ENCODE results near the gene KSR1. TPM values are rescaled to one million over a fixed set of nuclear protein-coding genes. Genes with fewer than 3 reads are reported as not detected.

KSR1 gene
- total RNA-seq, 6 experiments from 2014 or later = 5.9 to 12.9 (median 8.7) TPM

DNA sequence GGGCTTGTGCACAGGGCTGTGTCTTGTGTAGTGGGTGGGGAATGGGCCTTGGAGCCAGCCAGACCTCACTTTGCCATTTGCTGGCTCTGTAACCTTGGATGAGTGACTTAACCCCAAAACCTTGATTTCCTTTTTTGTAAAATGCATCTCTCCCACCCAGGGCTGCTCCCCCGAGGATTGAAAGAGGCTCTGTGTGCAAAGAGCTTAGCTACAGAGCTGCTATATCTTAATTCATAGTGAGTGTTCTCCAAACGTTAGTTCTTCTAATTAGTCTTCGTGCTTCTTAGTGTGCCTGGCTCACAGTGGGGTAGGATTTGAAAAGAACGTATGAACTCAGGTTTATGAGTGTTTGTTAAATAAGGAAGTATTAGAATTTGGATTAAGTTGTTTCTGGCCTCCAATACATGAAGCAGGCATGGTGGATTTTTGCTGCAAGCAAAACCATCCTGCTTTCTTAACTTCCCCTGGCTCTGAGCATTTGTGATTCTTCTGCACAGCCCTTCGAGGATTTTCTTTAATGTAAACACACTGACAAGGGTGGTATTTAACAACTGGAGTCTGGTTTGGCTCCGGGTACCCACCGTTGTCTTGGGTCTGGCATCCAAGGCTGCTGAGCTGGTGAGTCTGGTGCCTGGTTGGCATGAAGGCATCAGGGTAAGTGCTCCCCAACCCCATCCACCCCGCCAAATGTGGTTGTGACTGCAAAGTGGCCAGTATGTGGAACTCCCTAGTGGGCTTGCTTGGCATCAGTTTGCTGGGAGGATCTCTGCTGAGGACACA, 29.7 kb downstream of the KSR1 start:
- H3K4me3 ChIP-seq = no peak overlapping the region
- H3K36me3 ChIP-seq = no peaks in the 10 kb centered on the region
- H3K27ac ChIP-seq = no peak overlapping the region
- DNase-seq = no peak
- TF ChIP-seq POLR2A (IDR thresholded peaks at IDR 0.05) (no peak), CTCF (IDR thresholded peaks at IDR 0.05) (no peak)
- H3K9me3 ChIP-seq = no peaks in the 10 kb centered on the region
- WGBS (ENCODE audit: insufficient coverage, low coverage, low lambda C conversion rate, missing lambda C conversion rate) = 77% methylated on average over 7 of the region's 8 CpGs
- intact Hi-C loops (cut with DNase I) = no loop called here
- no peaks in the 10 kb centered on the region for H3K27me3 ChIP-seq
- no peaks in the 10 kb centered on the region for H3K4me1 ChIP-seq
- no peak for ATAC-seq

- no peak for DNase-seq
- Histone ChIP-seq H3K4me1 (no peaks in the 10 kb centered on the region), H3K27ac (no peak overlapping the region), H3K9me3 (no peaks in the 10 kb centered on the region), H3K27me3 (no peaks in the 10 kb centered on the region), H3K36me3 (no peaks in the 10 kb centered on the region), H3K4me3 (no peak overlapping the region)
- WGBS (ENCODE audit: insufficient coverage, low coverage, low lambda C conversion rate, missing lambda C conversion rate) = 67% methylated on average over 2 of the region's 5 CpGs
- ATAC-seq = no peak
- TF ChIP-seq POLR2A (IDR thresholded peaks at IDR 0.05) (no peak), CTCF (IDR thresholded peaks at IDR 0.05) (no peak)
- intact Hi-C loops (cut with DNase I) = no loop called here
Measured at GRCh38 chr17:27486741-27487140, 30.5 kb downstream of the KSR1 start.

DNA sequence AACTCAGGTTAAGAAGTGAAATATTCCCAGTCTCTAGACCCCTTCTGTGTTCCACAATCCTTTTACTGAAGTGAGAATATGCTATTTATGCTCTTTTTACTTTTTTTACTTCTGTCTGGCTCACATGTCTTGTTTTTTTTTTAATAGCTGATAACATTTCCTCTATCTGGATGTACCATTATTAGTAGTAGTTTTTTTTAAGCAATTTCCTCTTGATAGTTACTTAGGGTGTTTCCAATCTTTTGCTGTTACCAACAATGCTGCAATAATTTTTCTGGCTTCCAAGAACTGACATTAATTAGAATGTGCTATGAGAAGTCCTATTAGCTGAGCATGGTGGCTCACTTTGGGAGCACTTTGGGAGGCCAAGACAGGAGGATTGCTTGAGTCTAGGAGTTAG, 32.0 kb downstream of the KSR1 start:
- H3K27ac ChIP-seq = peak overlapping the region in 1 of 3 donors; percentile 6
- intact Hi-C loops (cut with DNase I) = no loop called here

DNA sequence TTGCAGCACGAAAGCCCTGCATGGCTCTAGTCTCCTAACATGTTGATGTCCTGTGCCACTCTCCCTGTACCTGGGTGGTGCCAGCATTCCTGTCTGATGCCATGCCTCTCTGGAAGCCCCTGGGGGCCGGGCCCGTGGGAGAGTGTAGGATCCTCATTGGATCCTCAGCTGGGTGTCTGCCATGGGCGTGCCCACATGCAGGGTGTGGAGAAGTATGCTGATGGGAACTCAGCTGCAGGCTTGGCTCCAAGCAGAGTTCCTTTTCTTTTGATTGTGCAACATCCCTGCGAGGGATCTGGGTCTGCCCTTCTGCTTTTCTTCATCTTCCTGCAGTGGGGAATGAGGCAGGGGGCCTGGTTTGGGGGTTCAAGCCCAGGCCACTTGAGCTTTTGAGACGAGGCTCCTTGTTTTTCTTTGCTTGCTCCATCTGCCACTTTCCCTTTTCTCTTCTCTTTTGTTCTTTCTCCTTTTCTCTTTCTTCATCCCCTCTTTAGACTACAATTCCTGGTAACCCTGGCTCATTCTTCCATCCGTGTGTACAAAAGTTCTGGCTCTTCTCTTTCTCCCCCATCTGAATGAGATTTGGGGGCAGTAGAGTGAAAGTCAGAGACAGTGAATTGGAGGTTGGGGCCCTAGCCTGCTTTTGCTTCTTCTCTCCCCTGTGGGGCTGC, 32.9 kb downstream of the KSR1 start:
- Histone ChIP-seq H3K36me3 (no peaks in the 10 kb centered on the region), H3K27me3 (no peaks in the 10 kb centered on the region), H3K4me3 (no peak overlapping the region), H3K9me3 (no peaks in the 10 kb centered on the region), H3K27ac (peak overlapping the region in 1 of 3 donors; percentile 6), H3K4me1 (peaks cover 0 to 6% (median 3%) of the 10 kb centered on the region in 4 donors)
- intact Hi-C loops (cut with DNase I) = no loop called here
- TF ChIP-seq CTCF (IDR thresholded peaks at IDR 0.05) (no peak), POLR2A (IDR thresholded peaks at IDR 0.05) (no peak)
- ATAC-seq = peak; percentile 67 to 78 (median 71)
- peak; percentile 50 to 68 (median 56) for DNase-seq
- WGBS (ENCODE audit: insufficient coverage, low coverage, low lambda C conversion rate, missing lambda C conversion rate) = 37% methylated on average over 3 of the region's 7 CpGs

More for the DNA sequence above, 32.0 kb downstream of the KSR1 start:
- Histone ChIP-seq H3K27me3 (no peaks in the 10 kb centered on the region), H3K9me3 (no peaks in the 10 kb centered on the region), H3K36me3 (no peaks in the 10 kb centered on the region), H3K4me1 (no peaks in the 10 kb centered on the region), H3K4me3 (no peak overlapping the region)
- peak; percentile 15 to 55 (median 35) for ATAC-seq
- no peak for DNase-seq
- TF ChIP-seq POLR2A (IDR thresholded peaks at IDR 0.05) (no peak), CTCF (IDR thresholded peaks at IDR 0.05) (no peak)
